ENCODE results near the gene MRPS18A.
"Not testable (repeated sequence)": the region's sequence is repeated elsewhere in the genome, so short reads cannot be mapped to it uniquely, and the experiment has no call there.

MRPS18A gene

DNA sequence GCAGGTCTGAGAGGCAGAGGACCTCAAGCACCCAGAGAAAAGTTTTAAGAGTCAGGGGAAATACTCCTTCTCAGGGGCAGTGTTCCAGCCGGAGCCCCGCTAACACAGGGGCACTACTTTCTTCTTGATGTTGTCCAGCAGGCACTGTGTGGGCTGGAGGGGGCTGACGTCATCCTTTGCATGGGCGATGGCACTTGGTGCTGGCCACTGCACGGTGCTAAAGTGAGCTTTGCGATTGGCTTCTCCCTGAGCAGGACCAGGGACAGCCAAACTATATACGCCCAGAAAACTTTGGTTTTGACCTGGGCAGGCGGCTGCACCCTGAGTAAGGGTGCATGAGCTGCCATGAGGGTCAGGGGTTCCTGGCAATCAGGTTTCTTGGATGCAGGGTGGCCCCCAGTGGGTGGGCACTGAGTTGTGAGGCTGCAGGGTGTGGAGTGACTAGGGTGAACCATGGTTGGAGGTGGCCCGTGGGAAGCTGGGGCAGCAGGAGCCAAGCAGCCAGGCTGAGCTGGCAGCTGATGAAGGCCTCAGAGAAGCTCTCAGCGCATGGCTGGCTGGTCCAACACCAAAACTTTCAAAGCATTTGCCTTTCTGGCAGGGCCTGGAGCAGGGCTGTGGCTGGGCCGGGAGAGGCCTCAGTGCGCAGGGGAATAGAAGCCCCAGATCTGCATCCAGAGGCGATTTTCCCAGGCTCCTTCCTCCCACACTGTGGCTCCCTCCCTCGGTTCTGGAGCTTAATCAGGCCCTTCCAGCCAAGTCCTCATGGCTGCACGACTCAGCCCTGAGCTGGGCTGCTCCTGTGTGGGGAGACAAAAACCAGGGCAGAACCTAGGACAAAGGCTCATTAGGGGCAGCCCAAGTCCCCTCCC, 18.3 kb downstream of the MRPS18A start:
- no peak for DNase-seq

DNA sequence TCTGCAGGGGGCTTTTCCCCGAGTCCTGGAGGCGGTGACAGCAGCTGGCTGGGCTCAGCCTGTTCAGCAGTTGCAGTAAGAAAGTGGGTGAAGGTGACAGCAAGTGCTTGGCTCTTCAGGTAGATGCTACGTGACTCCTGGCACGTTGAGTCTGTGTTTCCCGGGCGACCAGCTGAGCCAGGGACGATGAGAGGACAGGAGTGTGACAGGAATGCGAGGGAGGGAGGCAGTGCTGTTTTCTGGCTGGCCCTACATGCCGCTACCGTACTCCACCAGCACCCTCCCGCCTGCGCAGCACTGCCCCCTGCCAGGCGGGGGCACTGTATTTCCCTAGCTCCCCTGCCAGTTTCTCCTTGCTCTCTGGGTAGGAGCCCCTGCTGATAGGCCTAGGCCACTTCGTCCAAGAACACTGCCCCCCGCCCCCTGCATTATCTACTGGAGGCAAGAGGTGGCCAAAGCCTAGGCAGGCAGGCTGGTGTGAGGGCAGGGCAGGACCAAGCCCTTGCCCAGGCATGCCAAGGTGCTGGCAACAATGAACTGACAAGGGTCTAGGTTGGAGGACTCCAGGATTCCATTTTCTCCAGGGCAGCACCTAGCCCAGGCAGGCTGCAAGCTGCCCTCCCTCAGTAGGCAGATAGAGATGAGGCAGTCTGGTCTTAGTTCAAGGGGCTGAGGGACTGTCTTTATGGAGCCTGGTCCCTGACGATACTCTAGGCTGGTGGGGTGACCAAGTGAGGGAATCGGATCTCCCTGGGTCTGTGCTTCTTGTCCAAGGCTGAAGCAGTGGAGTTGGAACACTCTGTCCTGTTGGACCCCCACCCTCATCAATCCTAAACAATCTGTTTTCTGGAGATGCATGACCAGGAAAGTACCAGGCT, 19.2 kb downstream of the MRPS18A start:
- DNase-seq = peak; percentile 94

DNA sequence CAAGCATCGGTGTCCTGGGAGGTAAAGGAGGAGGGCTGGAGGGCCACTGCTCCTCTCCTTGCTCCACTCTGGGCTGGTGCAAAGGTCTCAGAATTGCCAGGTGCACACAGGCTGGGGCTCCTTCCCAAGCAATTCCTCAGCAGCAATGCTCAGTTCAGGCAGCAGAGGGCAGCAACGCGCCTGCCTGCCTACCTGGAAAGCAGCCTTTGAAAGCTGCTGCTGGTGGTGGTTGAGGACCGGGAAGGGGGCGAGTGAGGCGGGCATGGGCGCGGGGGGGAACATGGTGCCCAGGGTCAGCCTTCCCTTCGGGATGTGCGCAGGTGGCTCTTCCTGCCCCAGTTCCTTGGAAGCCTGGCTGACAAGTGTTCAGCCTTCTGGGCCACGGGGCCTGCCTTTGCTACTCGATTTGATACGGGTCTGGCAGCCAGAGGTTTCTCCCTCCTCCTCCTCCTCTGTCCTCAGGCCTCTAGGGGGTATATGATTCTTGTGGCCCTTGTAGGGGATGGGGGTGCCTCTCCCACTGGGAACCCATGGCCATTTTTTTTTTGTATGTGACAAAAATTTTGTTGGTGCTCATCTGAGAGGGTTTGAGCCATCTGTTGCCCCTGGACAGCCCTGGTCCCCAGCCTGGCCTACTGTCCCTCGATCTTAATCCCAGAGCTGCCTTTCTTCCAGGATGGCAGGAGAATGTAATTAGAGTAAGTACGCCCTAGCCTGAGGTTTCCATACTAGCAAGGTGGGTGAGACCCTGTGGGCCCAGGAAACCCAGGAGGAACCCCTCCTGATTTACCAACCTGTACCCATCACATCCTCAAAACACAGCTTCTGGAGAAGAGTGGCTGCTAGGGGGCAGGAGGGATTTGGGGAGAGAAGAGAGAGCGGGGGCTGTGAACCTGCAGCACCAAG, 20.1 kb downstream of the MRPS18A start:
- peak; percentile 69 for DNase-seq

DNA sequence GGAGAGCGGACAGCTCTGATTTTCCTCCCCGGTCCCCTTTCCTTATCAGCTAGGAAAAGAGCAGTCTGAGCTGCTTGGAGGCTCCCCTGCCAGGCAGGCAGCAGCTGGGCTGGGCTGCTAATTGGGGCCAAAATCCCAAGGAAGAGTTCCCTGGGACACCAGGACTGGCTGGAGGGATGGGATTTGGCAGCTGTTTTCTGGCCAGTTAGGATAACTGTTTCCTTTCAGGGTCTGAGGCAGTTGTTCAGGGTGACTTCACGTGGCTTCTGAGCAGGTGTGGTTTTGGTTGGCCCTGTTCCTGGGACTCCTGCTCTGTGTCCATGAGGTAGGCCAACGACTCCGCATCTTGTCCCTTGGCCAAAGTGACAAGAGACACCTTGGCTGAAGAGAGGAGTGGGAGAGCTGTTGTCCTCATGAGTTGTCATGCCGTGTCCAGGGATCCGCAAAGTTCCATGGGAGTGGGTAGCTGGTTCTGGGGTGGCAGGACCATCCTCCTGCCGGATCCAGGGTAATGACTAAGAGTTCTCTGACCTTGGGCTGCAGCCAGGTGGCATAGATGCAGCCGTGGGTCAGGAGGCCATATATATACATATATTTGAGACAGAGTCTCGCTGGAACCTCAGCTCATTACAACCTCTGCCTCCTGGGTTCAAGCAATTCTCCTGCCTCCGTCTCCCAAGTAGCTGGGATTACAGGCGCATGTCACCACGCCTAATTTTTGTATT, 21.2 kb downstream of the MRPS18A start:
- DNase-seq = no peak

DNA sequence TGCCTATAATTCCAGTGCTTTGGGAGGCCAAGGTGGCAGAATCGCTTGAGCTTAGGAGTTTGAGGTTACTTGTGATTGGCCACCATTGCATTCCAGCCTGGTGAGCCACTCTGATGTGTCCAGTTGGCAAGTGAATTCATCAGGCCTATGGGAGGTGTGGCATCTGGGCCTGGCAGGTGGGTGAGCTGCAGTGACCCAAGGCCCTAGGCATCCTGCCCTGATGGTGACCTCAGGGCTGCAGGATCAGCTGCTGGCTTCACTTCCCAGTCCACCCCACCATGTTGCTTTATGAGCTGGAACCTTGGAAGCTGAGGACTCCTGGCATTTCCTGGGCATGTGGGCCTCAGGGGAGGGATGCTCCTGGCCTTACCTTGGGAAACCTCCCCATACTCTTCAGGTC, 22.2 kb downstream of the MRPS18A start:
- DNase-seq = no peak

DNA sequence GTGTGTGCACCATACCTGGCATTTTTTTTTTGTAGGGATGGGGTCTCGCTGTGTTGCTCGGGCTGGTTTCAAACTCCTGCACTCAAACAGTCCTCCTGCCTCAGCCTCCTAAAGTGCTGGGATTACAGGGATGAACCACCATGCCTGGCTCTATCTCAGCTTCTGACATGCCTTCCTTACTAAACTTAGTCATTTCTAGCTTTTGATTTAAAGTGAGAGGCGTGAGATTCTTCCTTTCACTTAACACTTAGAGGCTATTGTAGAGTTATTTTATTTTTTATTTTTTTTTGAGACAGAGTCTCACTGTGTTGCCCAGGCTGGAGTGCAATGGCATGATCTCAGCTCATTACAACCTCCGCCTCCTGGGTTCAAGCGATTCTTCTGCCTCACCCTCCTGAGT, 24.6 kb downstream of the MRPS18A start:
- DNase-seq = not testable (repeated sequence)

DNA sequence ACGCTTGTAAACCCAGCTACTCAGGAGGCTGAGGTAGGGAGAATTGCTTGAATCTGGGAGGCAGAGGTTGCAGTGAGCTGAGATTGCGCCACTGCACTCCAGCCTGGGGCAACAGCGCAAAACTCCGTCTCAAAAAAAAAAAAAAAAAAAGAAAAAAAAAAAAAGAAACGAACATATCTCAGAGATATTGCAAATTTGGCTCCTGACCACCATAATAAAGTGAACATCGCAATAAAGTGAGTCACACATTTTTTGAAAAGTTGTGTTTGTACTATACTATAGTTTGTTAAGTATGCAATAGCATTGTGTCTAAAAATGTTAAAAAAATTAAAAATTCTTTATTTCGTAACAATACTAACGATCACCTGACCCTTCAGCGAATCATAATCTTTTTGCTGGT, 29.4 kb downstream of the MRPS18A start:
- DNase-seq = no peak

DNA sequence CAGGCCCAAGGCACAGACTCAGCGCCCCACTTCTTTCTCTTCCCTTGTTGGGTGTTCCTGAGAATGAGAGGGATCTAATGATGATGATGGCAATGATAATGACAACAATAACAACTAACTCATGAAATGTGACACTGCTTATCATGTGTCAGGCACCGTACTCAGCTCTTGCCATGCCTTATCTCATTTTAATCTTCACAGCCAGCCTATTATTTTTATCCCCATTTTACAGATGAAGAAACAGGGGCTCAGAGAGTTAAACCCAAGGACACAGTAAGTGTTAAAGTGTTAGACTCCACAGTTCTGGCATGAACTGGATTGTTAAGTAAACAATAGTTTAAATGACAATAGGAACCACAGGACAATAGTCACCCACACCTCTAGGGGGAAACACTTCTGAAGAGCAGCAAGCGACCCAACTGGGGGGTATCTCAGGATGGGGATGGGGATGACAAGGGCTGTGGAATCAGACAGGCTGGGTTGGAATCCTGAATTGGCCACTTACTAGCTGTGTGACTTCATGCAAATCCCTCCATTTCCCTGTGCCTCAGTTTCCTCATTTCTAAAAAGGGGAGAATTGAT, 30.3 kb downstream of the MRPS18A start:
- no peak for DNase-seq

DNA sequence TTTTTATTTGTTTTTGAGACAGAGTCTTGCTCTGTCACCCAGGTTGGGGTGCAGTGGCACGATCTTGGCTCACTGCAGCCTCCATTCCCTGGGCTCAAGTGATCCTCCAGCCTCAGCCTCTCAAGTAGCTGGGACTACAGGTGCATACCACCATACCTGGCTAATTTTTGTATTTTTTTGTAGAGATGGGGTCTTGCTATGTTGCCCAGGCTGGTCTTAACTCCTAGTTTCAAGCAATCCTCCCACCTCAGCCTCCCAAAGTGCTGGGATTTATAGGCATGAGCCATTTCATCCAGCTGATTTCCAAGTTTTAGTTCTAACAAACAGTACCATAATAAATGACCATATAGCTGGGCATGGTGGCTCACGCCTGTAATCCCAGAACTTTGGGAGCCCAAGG, 34.8 kb downstream of the MRPS18A start:
- not testable (repeated sequence) for DNase-seq

DNA sequence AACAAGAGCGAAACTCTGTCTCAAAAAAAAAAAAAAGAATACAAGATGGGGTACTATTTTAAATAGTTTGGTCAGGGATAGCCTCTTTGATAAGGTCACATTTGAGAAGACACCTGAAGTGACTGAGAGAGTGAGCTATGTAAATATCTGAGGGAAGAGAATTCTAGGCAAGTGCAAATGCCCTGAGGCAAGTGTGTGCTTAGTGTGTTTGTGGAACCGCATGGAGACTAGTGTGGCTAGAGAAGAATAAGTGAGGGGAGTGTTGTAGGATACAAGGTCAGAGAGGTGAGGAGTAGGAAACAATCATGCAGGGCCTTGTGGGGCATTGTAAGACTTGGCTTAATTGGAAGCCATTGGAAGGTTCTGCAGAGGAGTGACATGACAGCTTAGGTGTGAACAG, 39.3 kb downstream of the MRPS18A start:
- DNase-seq = no peak

DNA sequence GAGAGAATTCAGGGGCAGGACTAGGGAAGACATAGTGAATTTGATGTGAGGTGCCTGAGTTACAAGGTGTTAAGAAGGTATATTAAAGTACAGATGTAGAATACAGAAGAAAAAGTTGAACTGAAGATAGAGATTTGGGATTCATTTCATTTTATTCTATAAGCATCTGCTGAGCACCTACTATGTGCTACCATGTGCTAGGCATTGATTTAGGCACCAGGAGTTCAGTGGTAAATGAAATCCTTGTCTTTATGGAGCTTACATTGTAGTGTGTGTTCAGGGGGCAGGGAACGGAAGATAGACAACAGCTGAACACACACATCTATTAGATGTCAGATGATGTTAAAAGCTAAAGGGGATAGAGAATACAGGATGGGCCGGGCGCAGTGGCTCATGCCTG, 40.0 kb downstream of the MRPS18A start:
- DNase-seq = no peak

DNA sequence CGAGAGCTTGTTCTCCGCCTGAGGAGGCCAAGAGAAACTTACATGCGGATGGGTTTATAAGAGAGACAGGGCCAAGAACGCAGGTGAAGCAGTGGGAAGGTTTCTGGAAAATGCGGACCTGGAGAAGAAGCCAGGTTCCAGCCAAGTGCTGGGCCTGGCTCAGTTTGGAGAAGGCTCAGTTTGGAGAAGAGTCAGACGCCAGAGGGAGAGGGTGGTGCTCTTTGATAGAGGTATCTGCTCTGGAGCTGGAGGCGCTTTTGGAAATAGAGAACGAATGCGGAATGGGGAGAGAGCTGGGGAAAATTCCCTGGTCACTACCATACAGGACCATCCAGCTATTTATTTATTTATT, 42.0 kb downstream of the MRPS18A start:
- DNase-seq = no peak

DNA sequence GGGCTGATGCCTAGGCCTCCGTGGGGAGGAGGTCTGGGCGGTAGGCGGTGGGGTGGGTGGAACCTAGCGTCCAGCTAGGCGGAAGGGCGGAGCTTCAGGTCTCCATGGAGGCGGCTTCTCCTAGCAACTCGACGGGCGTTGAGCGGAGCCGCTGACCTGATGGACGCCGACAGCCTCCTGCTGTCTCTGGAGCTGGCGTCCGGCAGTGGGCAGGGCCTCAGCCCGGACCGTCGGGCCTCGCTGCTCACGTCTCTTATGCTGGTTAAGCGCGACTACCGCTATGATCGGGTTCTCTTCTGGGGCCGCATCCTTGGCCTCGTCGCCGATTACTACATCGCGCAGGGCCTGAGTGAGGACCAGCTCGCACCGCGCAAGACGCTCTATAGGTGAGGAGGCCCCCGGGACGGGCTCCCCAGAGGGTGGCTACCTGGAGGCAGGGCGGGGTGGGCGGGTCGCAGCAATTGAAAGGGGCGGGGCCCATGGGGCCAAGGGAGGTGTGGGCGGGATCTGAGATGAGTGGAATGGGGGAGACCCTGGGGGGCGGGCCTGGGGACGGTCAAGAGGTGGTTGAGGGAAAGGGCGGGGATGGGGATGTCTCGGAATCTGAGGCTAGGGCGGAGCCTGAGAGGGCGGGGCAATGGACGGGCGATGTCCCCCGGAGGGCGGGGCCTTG, 42.5 kb downstream of the MRPS18A start, which contains the start of gene RSPH9:
TSS of gene RSPH9 (plus strand) at position 97 of the 673 bp plus-strand sequence. CDS start at position 160, 63 bp downstream.
- no peak for DNase-seq

DNA sequence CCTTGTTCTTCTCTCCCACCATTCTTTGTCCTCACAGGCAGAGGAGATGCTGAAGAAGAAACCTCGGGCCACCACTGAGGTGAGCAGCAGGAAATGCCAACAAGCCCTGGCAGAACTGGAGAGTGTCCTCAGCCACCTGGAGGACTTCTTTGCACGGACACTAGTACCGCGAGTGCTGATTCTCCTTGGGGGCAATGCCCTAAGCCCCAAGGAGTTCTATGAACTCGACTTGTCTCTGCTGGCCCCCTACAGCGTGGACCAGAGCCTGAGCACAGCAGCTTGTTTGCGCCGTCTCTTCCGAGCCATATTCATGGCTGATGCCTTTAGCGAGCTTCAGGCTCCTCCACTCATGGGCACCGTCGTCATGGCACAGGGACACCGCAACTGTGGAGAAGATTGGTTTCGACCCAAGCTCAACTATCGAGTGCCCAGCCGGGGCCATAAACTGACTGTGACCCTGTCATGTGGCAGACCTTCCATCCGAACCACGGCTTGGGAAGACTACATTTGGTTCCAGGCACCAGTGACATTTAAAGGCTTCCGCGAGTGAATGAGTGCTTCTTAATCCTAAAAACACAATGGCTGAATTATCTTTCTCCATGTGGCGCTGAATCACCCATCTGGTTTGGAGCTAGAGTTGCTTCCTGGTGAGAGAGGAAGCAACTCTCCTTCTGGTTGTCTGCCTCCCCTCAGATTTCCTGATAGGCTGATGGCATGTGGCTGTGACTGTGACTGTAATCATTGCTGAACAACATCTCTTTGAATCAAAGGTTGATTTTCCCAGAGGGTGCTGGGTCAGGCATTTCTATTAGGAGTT, 47.4 kb downstream of the MRPS18A start:
- no peak for DNase-seq

DNA sequence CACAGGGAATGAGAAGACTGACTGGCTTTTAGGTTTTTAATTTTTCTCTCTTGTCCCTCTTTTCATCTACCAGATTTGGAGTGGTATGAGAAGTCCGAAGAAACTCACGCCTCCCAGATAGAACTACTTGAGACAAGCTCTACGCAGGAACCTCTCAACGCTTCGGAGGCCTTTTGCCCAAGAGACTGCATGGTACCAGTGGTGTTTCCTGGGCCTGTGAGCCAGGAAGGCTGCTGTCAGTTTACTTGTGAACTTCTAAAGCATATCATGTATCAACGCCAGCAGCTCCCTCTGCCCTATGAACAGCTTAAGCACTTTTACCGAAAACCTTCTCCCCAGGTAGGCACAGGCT, 51.3 kb downstream of the MRPS18A start:
- no peak for DNase-seq

DNA sequence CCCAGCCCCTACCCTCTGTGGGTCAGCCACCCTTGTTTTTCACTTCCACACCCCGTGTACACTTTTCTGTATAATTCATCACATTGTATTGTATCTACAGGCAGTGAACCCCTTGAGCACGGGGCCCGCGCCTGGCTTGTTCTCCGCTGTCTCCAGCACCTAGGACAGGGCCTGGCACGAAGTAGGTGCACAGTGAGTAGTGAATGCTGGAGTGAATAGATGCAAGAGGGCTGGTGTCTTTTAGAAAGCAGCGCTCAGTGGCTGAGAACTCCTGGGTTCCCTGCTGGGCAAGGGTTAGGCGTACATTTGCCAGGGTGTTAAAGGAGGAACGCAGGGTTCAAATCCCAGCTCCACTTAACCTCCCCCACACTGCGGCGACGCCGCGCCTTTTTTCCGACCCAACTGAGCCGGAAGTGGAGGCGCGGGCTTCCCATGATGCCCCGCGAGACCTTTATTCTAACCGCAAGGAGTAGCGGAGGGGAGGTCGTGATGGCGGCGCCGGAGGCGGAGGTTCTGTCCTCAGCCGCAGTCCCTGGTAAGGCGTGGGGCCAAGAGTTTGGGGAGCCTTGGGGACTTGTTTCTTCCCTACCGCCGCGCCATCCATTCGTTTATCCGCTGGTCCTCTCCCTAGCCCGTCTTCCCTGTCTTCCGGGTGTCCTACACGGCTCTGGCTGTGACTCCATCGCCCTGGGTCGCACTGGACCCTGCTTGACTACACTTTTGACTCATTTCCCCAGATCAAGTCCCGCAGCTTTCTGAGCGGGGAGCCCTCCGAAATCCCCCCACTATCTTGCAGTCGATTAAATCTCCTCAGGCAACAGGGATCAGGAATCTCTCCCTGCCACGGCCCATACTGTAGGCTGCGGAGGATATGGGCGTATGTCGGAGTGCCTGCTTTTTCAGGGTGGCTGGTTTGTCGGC, 51.9 kb downstream of the MRPS18A start, which contains the start of gene MAD2L1BP:
TSS of gene MAD2L1BP (plus strand) at position 454 of the 921 bp plus-strand sequence. CDS start at position 490, 36 bp downstream.
- DNase-seq = peak; percentile 81

DNA sequence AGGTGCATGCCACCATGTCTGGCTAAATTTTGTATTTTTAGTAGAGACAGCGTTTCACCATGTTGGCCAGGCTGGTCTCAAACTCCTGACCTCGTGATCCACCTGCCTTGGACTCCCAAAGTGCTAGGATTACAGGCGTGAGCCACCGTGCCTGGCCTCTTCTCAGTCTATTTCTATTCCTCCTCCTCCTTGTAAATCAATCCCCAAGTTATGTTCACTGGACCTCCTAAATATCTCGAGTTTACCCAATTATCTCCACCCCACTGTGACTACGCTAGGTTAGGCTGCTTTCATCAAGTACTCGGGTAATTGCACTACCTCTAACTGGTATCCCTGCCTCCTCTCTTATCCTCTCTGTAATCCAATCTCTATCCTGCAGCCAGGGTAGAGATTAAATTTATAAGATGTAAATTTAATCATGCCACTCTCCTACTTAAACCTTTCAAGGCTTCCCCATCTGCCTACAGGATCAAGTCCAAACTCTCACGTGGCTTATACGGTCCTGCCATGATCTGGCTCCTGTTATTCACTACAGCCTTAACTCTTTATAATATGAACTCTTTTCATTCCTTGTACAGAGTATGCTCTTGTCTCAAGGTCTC, 52.8 kb downstream of the MRPS18A start:
- DNase-seq = no peak

DNA sequence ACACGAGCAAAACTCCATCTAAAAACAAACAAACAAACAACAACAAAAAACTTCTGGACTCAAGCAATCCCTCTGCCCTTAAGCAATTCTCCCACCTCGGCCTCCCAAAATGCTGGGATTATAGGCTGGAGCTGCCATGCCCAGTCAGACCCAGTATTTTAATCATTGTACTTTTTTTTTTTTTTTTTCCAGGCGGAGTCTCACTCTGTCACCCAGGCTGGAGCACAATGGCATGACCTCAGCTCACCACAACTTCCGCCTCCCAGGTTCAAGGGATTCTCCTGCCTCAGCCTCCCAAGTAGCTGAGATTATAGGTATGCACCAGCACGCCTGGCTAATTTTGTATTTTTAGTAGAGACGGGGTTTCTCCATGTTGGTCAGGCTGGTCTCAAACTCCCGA, 54.6 kb downstream of the MRPS18A start:
- not testable (repeated sequence) for DNase-seq

Measured in DMS79 treated with DMSO at 0.1 percent for 48 hours (cell line).